Measurements from ENCODE around the gene NR2E3.

Gene NR2E3

DNA sequence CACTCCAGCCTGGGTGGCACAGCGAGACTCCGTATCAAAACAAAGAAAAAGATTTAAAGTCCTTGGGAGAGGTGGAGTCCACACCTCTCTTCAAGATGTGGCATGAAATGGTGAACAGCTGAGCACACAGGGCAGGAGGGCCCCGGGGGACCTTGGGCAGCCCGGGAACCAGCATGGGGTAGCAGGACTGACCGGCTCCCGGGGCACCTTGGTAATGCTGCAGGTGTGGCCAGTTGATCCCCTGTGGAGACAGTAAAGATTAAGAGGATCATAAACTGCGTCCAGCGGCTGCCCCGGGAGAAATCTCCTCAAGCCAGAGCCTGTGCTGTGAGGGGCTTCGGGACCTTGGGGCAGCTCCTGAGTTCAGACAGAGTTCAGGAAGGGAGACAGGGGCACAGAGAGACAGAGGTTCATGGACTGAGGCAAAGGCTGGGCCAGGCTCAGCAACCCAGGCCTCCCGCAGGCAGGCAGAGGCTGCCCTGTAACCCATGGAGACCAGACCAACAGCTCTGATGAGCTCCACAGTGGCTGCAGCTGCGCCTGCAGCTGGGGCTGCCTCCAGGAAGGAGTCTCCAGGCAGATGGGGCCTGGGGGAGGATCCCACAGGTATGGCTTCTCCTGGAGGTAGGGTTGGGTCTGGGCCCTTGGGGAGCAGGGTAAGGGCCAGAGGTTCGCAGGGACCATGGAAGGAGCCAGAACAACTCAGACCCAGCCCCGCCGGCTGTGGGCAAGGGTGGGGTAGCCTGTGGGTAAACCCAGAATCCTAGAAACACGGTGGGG is at the start of gene NR2E3:
Gene NR2E3, plus strand, starts transcription at position 299 of the 780 bp plus-strand sequence. Its CDS starts 190 bp downstream, at position 489.
- DNase-seq (ENCODE audit: low read depth), result no peak

DNA sequence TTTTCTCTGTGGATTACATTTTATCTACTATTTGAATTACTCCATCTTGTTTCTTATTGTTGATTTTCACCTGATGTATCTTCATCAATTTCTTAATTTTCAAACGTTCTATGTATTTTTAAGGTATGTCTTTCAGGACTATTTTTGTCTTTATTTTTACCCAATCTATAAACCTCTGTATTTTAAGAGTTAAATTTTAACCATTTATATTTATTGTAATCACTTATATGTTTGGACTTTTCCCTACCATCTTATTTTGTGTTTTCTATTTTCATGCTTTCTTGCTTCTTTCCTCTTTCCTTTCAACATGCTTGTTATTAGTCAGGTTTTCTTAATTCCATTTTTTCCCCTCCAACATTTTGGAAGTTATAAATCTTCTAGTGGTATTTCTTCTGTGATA is 49.5 kb upstream of the NR2E3 start:
- DNase-seq (ENCODE audit: low read depth), result no peak

DNA sequence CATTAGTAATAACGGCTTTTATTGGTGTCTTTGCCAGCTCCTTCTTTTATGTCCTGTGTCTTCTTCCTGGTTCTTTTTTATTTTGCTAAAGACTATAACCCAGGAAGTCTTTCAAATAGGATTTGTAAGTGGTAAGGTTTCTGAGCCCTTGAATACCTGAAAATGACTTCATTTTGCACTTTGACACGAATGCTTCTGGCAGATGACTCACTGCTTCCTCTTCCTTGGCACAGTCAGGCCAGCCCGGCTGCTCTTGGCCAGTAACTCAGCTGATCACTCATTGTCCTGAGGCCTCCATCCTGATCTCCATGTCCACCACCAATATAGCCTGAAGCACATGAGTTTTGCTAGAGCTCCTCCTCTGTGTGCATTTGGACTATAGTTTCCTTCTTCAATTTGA is 48.7 kb upstream of the NR2E3 start:
- no peak for DNase-seq (ENCODE audit: low read depth)

- DNase-seq (ENCODE audit: low read depth), result no peak
Observed at GRCh38 chr15:71768184-71768583, 42.2 kb upstream of the NR2E3 start.

DNA sequence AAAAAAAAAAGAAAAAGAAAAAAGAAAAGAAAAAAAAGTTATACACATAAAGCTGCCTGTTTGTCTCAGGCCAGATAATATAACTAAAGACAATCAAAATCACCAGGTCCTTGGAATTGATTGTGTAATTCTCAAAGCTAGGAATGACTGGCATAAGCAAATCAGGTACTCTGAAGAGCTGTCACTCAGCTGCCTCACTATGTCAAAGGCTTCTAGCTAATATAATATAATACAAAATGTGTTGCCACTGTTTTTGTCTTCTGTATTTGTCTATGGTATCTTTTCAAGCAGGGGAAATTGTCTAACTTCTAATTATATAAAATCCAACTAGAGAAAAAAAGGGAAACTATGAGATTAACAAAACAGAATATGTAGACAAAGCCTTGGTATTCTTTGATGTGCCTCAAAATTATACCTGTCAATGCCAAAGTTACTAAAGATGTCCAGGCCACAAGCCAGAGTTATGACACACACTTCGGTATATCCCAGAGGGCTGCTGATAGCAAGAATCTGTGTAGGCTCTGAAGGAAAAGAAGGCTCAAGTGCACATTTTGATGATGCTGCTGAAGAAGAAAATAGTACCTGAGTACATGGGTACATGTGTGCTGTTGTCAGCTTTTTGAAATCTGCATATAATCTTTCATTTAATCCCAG is 37.0 kb upstream of the NR2E3 start:
- DNase-seq (ENCODE audit: low read depth), result no peak

- DNase-seq (ENCODE audit: low read depth), result no peak
Observed at GRCh38 chr15:71775856-71776255, 34.5 kb upstream of the NR2E3 start.

GRCh38 chr15:71776304-71776703 is 34.0 kb upstream of the NR2E3 start:
- DNase-seq (ENCODE audit: low read depth), result no peak

- DNase-seq (ENCODE audit: low read depth), result no peak
Observed at GRCh38 chr15:71777216-71777943, 33.0 kb upstream of the NR2E3 start.

GRCh38 chr15:71779073-71779797 is 31.1 kb upstream of the NR2E3 start:
- DNase-seq (ENCODE audit: low read depth), result no peak

DNA sequence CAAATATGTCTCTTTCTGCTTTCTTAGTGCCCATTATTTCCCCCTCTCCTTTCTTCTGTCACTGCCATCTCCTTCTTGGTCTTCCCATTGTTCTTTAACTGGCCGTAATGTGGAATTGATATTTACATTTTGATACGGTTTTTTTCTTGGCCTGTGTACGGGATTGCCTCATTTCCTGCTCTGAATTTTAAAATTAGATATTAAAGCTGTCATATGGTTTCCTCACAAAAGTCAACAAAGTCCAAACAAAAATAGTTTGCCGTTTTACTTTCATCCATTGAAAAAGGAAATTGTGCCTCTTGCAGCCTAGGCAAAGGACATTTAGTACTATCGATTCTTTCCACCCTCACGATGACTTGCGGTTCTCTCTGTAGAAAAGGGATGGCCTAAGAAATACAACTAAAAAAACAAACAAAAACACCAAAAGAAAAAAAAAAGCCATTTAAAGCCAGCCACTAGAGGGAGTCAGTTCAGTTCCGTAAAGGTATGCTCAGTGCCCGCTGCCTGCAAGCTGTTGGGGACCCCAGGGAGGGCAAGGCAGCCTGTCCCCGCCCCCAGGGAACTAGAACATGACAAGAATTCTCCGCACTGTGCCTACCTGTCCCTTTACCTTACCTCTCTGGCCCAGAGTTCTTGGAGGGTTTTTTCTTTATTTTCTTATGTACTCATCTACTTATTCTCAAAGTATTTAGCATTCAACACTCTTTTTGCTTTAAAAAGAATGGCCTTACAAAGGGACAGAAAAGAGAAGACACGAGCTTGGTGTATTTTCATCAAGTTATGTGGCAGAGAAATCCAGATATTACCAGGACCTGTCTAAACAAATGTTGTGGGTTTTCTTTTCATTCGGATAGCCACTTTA is 30.0 kb upstream of the NR2E3 start:
- DNase-seq (ENCODE audit: low read depth), result no peak

DNA sequence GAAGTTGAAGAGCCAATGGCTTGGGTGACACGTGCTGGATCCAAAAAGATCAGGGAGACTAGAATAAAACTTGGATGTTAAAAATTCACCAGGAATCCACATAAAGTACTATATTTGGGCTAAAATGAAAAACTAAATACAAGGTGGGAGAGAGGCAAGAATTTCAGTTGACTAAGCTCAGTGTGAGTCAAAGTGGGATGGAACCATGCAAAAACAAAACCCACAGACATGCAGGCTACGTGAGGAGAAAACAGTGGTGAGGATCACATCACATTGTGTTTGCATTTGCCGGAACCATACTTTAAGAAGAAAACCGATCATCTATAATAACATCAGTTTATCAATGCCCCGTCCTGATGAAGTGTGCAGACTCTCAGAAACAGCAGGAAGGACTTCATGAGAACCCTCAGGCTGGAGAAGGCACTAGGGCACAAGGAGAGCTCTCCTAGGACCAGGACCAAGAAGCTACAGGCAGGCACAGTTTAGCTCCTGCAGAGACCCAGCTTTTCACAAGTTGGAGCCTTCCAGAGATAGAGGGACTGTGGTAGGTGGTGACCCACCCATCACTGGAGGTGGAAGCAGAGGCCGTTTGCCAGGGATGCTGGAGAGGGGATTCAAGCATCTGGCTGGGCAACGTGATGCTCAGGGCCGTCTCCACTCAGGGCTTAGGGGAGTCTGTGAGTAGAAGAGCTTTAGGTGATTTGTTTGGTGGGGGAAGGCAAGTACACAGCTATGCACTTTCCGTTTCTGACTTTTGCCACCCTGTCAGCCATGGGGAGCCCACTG is 29.0 kb upstream of the NR2E3 start:
- no peak for DNase-seq (ENCODE audit: low read depth)

DNA sequence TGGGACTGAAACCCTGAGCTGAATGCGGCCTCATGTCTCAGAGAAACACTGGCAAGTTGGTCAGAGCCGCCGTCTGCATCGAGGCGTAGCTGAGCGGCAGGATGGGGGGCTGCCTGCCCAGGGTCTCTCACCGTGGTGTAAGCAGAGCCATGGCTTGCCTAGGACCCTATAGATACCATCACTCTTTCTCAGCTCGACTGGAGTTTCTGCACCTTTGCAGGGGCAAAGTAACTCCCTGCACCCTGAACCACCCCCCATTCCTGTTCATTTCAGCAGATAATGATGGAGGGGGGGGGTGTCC is 28.4 kb upstream of the NR2E3 start:
- DNase-seq (ENCODE audit: low read depth), result no peak

GRCh38 chr15:71782422-71783165 is 27.8 kb upstream of the NR2E3 start:
- DNase-seq (ENCODE audit: low read depth), result no peak

DNA sequence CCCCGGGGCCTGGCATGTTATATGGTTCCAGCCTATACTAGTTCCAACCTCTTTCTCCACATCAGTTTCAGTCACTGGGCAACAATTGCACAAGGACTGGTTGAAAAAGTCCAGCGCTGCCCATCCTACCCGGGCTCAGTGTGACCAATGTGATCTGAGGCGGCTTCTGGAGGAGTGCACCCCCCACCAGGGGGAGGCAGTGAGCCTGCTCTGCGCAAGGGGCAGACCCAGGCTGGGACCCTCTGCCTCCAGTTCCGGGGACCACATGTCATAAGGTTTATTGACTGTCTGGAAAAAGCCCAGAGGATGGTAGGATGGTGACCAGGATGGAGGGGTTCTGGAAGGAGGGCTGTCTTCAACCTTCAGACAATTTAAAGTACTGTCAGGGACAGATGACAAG is 25.6 kb upstream of the NR2E3 start:
- peak; percentile 6 for DNase-seq (ENCODE audit: low read depth)

GRCh38 chr15:71785996-71786395 is 24.4 kb upstream of the NR2E3 start:
- DNase-seq (ENCODE audit: low read depth), result no peak

DNA sequence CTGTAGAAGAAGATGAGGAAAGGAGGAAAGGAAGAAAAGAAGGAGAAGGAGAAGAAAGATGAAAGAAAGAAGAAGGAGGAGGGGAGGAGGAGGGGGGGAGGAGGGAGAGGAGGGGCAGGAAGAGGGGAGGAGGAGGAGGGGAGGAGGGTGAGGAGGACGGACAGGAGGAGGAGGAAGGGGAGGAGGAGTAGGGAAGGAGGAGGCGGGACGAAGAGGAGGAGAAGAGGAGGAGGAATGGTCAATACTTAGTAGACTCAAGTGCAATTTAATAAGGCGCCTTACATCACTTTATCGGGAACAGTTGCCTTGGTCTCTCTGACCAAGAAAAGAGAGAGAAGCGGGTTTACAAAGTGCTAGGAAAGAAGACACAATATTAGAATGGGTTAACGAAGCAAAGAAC is 23.7 kb upstream of the NR2E3 start:
- DNase-seq (ENCODE audit: low read depth), result no peak

GRCh38 chr15:71788646-71789579 is 21.4 kb upstream of the NR2E3 start:
- no peak for DNase-seq (ENCODE audit: low read depth)

DNA sequence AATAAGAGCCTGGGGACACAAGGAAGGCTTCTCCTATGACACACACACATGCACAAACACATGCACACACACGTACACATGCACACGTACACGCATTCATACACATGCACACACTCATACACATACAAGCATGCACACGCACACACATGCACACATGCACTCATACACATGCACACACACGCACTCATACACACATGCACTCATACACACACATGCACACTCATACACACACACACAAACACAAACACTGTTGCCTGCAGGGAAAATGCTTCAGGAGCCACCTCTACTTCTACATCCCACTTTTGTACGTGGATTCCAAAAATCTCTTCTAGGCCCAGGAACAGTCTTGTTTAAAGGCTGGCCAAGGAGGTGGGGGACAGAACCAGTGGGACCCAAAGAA is 20.7 kb upstream of the NR2E3 start:
- DNase-seq (ENCODE audit: low read depth), result no peak

GRCh38 chr15:71790081-71790480 is 20.3 kb upstream of the NR2E3 start:
- no peak for DNase-seq (ENCODE audit: low read depth)

Measured in stimulated activated CD8-positive, alpha-beta memory T cell treated with anti-CD3 and anti-CD28 coated beads, Interleukin-7, amount 100 ng/mL, for 24 hours (primary cell).